Common myeloid progenitor, CD34-positive (primary cell): ENCODE data around the gene SLC7A8.

Experiments used
- CTCF ChIA-PET: fragments of 350-600 bp; sonication (Branson Sonifier 250); formaldehyde crosslinking; loops from one replicate; lab custom pipeline; 2021; ENCODE audit warnings: antibody characterized with exemption; lab: Charles Lee
- POLR2A ChIA-PET: fragments of 350-600 bp; sonication (Branson Sonifier 250); formaldehyde crosslinking; loops from one replicate; lab custom pipeline; 2021; ENCODE audit warnings: antibody characterized with exemption; lab: Charles Lee
- DNase-seq, 3 donors: peaks; one replicate each; pipeline versions ENCODE4 v3.0.0 to v3.0.0-alpha.2; 2013
- H3K27ac ChIP-seq, 2 experiments: 1 replicate in 1 of 2; 2 replicates in 1 of 2; pipeline ENCODE4 v1.7.0; 2013; ENCODE audit warnings: inconsistent platforms in 2 of 2, low read length in 2 of 2, mild to moderate bottlenecking in 2 of 2, low read depth in 1 of 2, moderate library complexity in 1 of 2; ENCODE audit not compliant: severe bottlenecking in 2 of 2, insufficient read depth in 1 of 2, poor library complexity in 1 of 2
- H3K27me3 ChIP-seq, 5 experiments: replicated peaks in 2 of 5; 1 replicate in 3 of 5; 2 replicates in 2 of 5; pipeline versions ENCODE4 v1.6.1 to v1.7.0; 2013; ENCODE audit warnings: low read length in 4 of 5, mild to moderate bottlenecking in 2 of 5, moderate library complexity in 2 of 5, inconsistent platforms in 1 of 5; ENCODE audit not compliant: insufficient read depth in 5 of 5, control insufficient read depth in 4 of 5
- H3K36me3 ChIP-seq, 4 experiments: 1 replicate in 2 of 4; 2 replicates in 2 of 4; pipeline versions ENCODE4 v1.6.1 to v1.7.0; 2013; ENCODE audit warnings: low read length in 3 of 4, control low read depth in 1 of 4, mild to moderate bottlenecking in 1 of 4; ENCODE audit not compliant: control insufficient read depth in 4 of 4, insufficient read depth in 4 of 4
- H3K4me1 ChIP-seq, 4 experiments: 1 replicate in 3 of 4; 2 replicates in 1 of 4; pipeline versions ENCODE4 v1.6.1 to v1.7.1; 2013; ENCODE audit warnings: low read length in 3 of 4, mild to moderate bottlenecking in 3 of 4, control low read depth in 1 of 4, inconsistent platforms in 1 of 4, moderate library complexity in 1 of 4; ENCODE audit not compliant: control insufficient read depth in 4 of 4, insufficient read depth in 4 of 4; ENCODE audit errors: control extremely low read depth in 1 of 4
- H3K4me3 ChIP-seq, 7 experiments: 1 replicate in 4 of 7; 2 replicates in 3 of 7; pipeline versions ENCODE4 v1.5.1 to v1.7.0; 2013; ENCODE audit warnings: mild to moderate bottlenecking in 7 of 7, low read length in 6 of 7, moderate library complexity in 6 of 7, inconsistent platforms in 2 of 7, low read depth in 2 of 7, control low read depth in 1 of 7; ENCODE audit not compliant: insufficient read depth in 4 of 7, control insufficient read depth in 1 of 7; ENCODE audit errors: extremely low read depth in 1 of 7
- H3K9me3 ChIP-seq, 5 experiments: 1 replicate in 4 of 5; 2 replicates in 1 of 5; pipeline versions ENCODE4 v1.6.1 to v1.7.1; 2013; ENCODE audit warnings: low read length in 4 of 5, mild to moderate bottlenecking in 2 of 5, inconsistent platforms in 1 of 5, low read depth in 1 of 5, moderate library complexity in 1 of 5; ENCODE audit not compliant: control insufficient read depth in 4 of 5, insufficient read depth in 2 of 5; ENCODE audit errors: control extremely low read depth in 1 of 5
- WGBS: methylation state at CpG from one replicate; pipeline ENCODE4 v1.1.5; 2013; ENCODE audit not compliant: insufficient coverage; 5-methylcytosine and 5-hydroxymethylcytosine counted together

The SLC7A8 gene

DNA sequence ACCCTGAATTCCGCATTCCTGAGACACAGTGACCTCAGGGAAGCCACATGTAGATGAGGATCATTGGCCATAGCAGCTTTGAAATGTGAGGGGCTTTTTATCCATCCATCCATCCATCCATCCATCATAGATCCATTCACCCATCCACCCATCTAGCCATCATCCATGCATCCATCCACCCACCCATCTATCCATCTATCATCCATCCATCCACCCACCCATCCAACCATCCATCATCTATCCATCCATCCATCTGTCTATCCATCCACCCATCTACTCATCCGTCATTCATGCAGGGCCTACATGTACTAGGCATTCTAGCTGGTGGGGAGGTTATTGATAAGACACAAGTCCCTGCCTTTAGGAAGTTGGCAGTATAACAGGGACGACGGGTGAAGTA, 36.5 kb downstream of the SLC7A8 start:
- H3K36me3 ChIP-seq, result peaks cover 0 to 2% (median 0%) of the 10 kb centered on the region in 4 experiments
- ChIA-PET CTCF (interaction anchor here (1.2 to 1.4 kb wide), 2 partner anchors 15 to 40 kb away, joined by 3 read pairs; no protein-coding TSS in a partner anchor), POLR2A (no interaction called here)
- no peaks in the 10 kb centered on the region for H3K4me1 ChIP-seq
- 94% methylated on average over 3 of the region's 4 CpGs for WGBS
- no peaks in the 10 kb centered on the region for H3K27me3 ChIP-seq
- no peak overlapping the region for H3K27ac ChIP-seq
- no peak for DNase-seq
- H3K4me3 ChIP-seq, result no peak overlapping the region
- no peaks in the 10 kb centered on the region for H3K9me3 ChIP-seq

DNA sequence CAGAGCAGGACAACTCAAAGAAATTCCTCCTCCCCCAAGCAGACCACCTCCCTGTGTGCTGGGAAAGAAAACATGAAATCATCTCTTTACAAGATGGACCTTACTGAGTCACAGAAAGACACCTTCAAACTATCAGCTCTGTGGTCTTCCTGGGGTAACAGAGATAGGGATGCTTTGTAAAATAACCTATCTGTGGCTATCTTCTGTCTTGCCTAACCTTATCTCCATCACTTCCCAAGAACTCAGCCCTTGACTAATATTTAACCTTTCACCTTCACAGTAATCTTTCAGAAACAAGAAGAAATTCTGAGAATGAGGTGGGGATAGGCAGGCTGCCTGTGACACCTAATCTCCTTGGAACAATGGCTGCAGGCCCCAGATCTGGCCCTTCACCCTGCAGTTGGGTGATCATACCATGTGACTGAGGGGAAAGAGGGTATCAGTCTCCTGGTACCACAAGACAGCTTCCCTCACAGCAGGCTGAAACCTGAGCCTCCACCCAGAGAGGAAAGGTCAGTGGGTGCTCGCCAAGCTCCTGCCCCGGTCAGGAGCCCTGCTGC, 37.0 kb downstream of the SLC7A8 start:
- no peak for DNase-seq
- 95% methylated on average over 2 of the region's 2 CpGs for WGBS
- Histone ChIP-seq H3K27ac (no peak overlapping the region), H3K36me3 (peaks cover 0 to 2% (median 0%) of the 10 kb centered on the region in 4 experiments), H3K27me3 (no peaks in the 10 kb centered on the region), H3K4me1 (no peaks in the 10 kb centered on the region), H3K9me3 (no peaks in the 10 kb centered on the region), H3K4me3 (no peak overlapping the region)
- ChIA-PET CTCF (interaction anchor here (1.2 to 1.6 kb wide), 3 partner anchors 16 to 41 kb away, joined by 3 to 4 read pairs (median 3); no protein-coding TSS in a partner anchor), POLR2A (no interaction called here)

DNA sequence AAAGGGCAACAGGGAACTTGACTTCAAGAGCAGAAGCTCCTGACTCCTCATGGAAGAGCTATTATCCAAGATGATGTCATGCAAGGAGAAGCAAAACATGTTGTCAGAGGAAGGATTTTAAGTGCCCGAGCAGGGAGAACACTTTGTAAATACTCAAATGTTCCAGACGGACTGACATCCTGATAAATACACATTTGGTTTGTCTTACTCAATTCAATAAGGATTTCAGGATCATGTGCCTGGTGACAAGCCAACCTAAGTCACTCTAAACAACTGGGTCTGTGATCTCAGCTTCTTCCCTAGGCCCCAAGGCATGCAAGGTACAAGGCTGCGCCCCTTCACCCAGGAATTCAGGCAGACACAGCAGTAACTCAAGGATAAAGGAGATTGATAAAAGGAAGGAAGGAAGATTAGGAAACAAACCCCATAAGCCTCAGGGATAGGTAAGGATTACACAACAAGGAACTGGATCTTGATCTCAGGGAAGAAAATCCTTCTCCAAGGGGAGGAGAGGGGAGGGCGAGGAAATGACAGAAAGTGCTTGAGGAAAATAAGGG, 37.6 kb downstream of the SLC7A8 start:
- Histone ChIP-seq H3K36me3 (peaks cover 0 to 2% (median 0%) of the 10 kb centered on the region in 4 experiments), H3K27me3 (no peaks in the 10 kb centered on the region), H3K9me3 (no peaks in the 10 kb centered on the region), H3K4me1 (no peaks in the 10 kb centered on the region), H3K4me3 (no peak overlapping the region), H3K27ac (no peak overlapping the region)
- DNase-seq, result no peak
- ChIA-PET POLR2A (interaction anchor here (0.6 kb wide), 1 partner anchor 265 kb away, joined by 3 read pairs; no protein-coding TSS in a partner anchor), CTCF (interaction anchor here (1.2 to 1.6 kb wide), 2 partner anchors 16 to 24 kb away, joined by 3 to 4 read pairs; no protein-coding TSS in a partner anchor)
- WGBS, result 92% methylated on average over 2 of the region's 4 CpGs

DNA sequence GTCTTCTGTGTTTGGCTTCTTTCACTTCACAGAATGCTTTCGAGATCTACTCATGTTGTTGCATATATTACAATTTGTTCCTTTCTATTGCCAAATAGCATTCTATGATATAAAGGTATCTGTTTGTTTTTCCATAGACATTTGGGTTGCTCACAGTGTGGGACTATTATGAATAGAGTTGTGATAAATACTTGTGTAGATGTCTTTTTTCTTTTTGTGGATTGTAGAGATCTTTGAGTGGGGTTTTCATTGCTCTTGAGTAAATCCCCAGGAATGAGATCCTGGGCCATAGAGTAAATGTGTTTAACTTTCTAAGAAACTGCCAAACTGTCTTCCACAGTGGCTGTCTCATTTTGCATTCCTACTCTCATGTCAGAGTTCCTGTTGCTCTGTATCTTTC, 39.5 kb downstream of the SLC7A8 start:
- DNase-seq, result no peak
- no peaks in the 10 kb centered on the region for H3K27me3 ChIP-seq
- ChIA-PET POLR2A (no interaction called here), CTCF (interaction anchor here (1.2 to 2.1 kb wide), 3 partner anchors 19 to 41 kb away, joined by 3 to 5 read pairs (median 4); no protein-coding TSS in a partner anchor)
- no peaks in the 10 kb centered on the region for H3K9me3 ChIP-seq
- H3K4me3 ChIP-seq, result no peak overlapping the region
- no peaks in the 10 kb centered on the region for H3K4me1 ChIP-seq
- WGBS, result no CpG with 5 or more reads among the region's 1 CpG
- H3K27ac ChIP-seq, result no peak overlapping the region
- peaks cover 0 to 2% (median under 1%) of the 10 kb centered on the region in 4 experiments for H3K36me3 ChIP-seq

DNA sequence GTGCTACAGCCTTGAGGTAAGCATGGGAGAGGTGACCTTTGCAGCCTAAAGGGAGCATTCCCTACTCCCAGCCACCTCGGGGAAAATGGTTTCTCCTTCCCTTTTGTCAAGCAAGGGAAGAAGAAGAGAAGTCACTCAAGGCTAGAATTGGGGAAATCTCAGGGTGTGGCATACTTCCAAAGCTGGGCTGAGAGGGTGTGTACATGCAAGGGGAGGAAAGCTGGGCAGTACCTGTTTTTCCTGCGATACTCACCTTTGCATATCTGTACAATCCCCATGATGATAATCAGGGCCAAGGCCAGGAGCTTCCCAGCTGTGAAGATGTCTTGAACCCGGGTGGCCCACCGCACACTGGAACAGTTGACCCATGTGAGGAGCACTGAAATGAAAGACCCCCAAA, 40.6 kb downstream of the SLC7A8 start:
- Histone ChIP-seq H3K36me3 (peaks cover 0 to 2% (median 0%) of the 10 kb centered on the region in 4 experiments), H3K4me1 (no peaks in the 10 kb centered on the region), H3K4me3 (no peak overlapping the region), H3K9me3 (no peaks in the 10 kb centered on the region), H3K27me3 (no peaks in the 10 kb centered on the region), H3K27ac (no peak overlapping the region)
- DNase-seq, result no peak
- 96% methylated on average over 4 of the region's 4 CpGs for WGBS
- POLR2A ChIA-PET, result no interaction called here
- CTCF ChIA-PET, result interaction anchor here (1.2 to 2.1 kb wide), 4 partner anchors 14 to 42 kb away, joined by 3 to 5 read pairs (median 4); no protein-coding TSS in a partner anchor

DNA sequence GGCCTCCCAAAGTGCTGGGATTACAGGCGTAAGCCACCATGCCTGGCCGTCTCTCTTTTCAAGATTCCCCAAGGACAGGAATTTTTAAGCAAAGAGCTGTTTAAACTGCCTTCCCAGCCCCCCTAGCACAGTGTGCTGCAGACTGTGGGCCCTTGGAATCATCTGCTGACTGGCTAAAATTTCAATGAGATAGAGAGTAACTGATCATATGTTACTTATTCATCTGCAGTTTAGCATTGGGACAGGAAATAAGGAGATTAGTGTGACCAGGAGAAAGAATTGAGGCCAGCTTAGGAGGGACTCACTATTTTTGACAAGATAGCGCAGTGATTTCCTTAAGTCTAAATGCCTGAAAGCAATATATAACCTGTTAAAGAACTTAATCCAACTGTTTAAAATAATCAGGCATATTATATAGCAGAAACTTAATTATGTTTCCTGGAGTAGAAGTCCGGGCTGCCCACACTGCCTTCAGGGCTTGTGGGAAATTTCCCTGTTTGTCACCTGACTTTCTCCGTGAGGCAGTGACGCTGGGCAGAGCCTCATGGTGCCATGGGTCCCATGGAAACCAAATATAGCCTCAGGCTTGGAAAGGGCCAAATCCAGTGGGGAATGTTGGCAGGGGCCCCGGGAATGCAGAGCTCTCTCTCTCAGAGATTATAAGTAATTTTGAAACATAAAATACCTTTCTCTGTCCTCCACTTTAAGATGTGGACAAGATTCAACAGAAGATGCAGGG, 41.6 kb downstream of the SLC7A8 start:
- no peaks in the 10 kb centered on the region for H3K4me1 ChIP-seq
- ChIA-PET CTCF (interaction anchor here (0.6 to 2.1 kb wide), 6 partner anchors 13 to 40 kb away, joined by 3 to 5 read pairs (median 4); no protein-coding TSS in a partner anchor), POLR2A (no interaction called here)
- no peak for DNase-seq
- WGBS, result 100% methylated on average over 6 of the region's 7 CpGs
- peaks cover 0 to 2% (median 0%) of the 10 kb centered on the region in 4 experiments for H3K36me3 ChIP-seq
- no peaks in the 10 kb centered on the region for H3K9me3 ChIP-seq
- H3K27ac ChIP-seq, result no peak overlapping the region
- no peaks in the 10 kb centered on the region for H3K27me3 ChIP-seq
- H3K4me3 ChIP-seq, result no peak overlapping the region
